A549 (cell line): ENCODE measurements around the gene DCDC2. TPM values are rescaled to one million over a fixed set of nuclear protein-coding genes. Genes with fewer than 3 reads are reported as not detected.

Experiments
- ATAC-seq, 2 experiments: fragments of 200-7000 bp in 1 of 2; fragments of >200 bp in 1 of 2; cut with Nextera tagmentation in 1 of 2; cut with Tn5 transposase in 1 of 2; 3 replicates each; pipeline versions ENCODE4 v1.8.0 to v1.9.1; 2018 to 2020; ENCODE audit warnings: mild to moderate bottlenecking in 1 of 2, moderate library complexity in 1 of 2
- CTCF ChIA-PET: fragments of 300-600 bp; sonication (Branson Sonifier 250); formaldehyde crosslinking; extraction: SDS; loops from one replicate; lab custom pipeline; 2021; ENCODE audit warnings: antibody characterized with exemption, inconsistent platforms; lab: Yijun Ruan, JAX
- POLR2A ChIA-PET: fragments of 350-600 bp; formaldehyde crosslinking; extraction: SDS; loops from one replicate; lab custom pipeline; 2021; ENCODE audit warnings: antibody characterized with exemption, inconsistent platforms; lab: Yijun Ruan, JAX
- DNase-seq, 2 experiments: peaks; one replicate each; pipeline versions ENCODE4 v3.0.0 to v3.0.0-alpha.2; 2011 to 2016; ENCODE audit warnings: low read depth in 1 of 2, low spot score in 1 of 2
- FAIRE-seq: peaks from 2 replicates; lab custom pipeline; 2011; peaks lifted over from hg19 to GRCh38; lab: Jason Lieb, UNC
- H3K27ac ChIP-seq, 2 experiments: fragments of >200 bp; sonication (Bioruptor Twin); formaldehyde crosslinking; 3 replicates each; pipeline ENCODE4 v1.5.1; 2016 to 2017
- H3K4me1 ChIP-seq: fragments of >200 bp; sonication (Bioruptor Twin); formaldehyde crosslinking; 3 replicates; pipeline ENCODE4 v1.6.1; 2016
- H3K4me2 ChIP-seq: fragments of >200 bp; sonication (Bioruptor Twin); formaldehyde crosslinking; 3 replicates; pipeline ENCODE4 v1.6.1; 2016
- H3K4me3 ChIP-seq: fragments of >200 bp; sonication (Bioruptor Twin); formaldehyde crosslinking; 3 replicates; pipeline ENCODE4 v1.5.1; 2016
- H3K9me3 ChIP-seq: fragments of >200 bp; sonication (Bioruptor Twin); formaldehyde crosslinking; 3 replicates; pipeline ENCODE4 v1.6.1; 2016
- BHLHE40 ChIP-seq: IDR thresholded peaks from 2 replicates; pipeline ENCODE4 v1.6.1; 2012; ENCODE audit warnings: low read depth, low read length, inconsistent platforms
- CEBPB ChIP-seq, 2 experiments: fragments of >200 bp in 1 of 2; sonication (Bioruptor Twin) in 1 of 2; formaldehyde crosslinking in 1 of 2; IDR thresholded peaks; 2 replicates each; pipeline ENCODE4 v1.6.1; 2012 to 2016
- CHD2 ChIP-seq: fragments of 150-350 bp; IDR thresholded peaks from 2 replicates; pipeline ENCODE4 v1.6.1; 2014; ENCODE audit warnings: low read length; ENCODE audit not compliant: partially characterized antibody
- EHF ChIP-seq: fragments of 250-450 bp; sonication (Bioruptor Pico); IDR thresholded peaks from 2 replicates; pipeline ENCODE4 v1.5.0; 2020; ENCODE audit warnings: mild to moderate bottlenecking
- EP300 ChIP-seq, 2 experiments: fragments of >200 bp; sonication (Bioruptor Twin); formaldehyde crosslinking; IDR thresholded peaks; 2 replicates in 1 of 2; 3 replicates in 1 of 2; pipeline ENCODE4 v1.6.1; 2016 to 2017
- FOXS1 ChIP-seq: fragments of 250-450 bp; sonication (Bioruptor Pico); IDR thresholded peaks from 2 replicates; pipeline ENCODE4 v1.5.0; 2020; ENCODE audit warnings: mild to moderate bottlenecking, moderate library complexity
- GATA3 ChIP-seq: IDR thresholded peaks from 2 replicates; pipeline ENCODE4 v1.6.1; 2012; ENCODE audit warnings: borderline replicate concordance
- HOXA7 ChIP-seq: fragments of 250-450 bp; sonication (Bioruptor Pico); IDR thresholded peaks from 2 replicates; pipeline ENCODE4 v1.5.0; 2020; ENCODE audit warnings: mild to moderate bottlenecking, moderate library complexity
- HOXB13 ChIP-seq: fragments of 250-450 bp; sonication (Bioruptor Pico); IDR thresholded peaks from 2 replicates; pipeline ENCODE4 v1.5.0; 2020; ENCODE audit warnings: low read depth, mild to moderate bottlenecking, moderate library complexity
- JUN ChIP-seq, 2 experiments: fragments of >200 bp; sonication (Bioruptor Twin); formaldehyde crosslinking; IDR thresholded peaks; 2 replicates in 1 of 2; 3 replicates in 1 of 2; pipeline ENCODE4 v1.6.1; 2016 to 2017
- KDM1A ChIP-seq: fragments of 200-600 bp; sonication (generic); IDR thresholded peaks from 2 replicates; pipeline ENCODE4 v1.6.1; 2016; ENCODE audit warnings: low read depth, mild to moderate bottlenecking
- KDM5A ChIP-seq: fragments of 200-600 bp; sonication (generic); IDR thresholded peaks from 2 replicates; pipeline ENCODE4 v1.6.1; 2016; ENCODE audit warnings: antibody characterized with exemption, mild to moderate bottlenecking
- MAFK ChIP-seq: fragments of 450-650 bp; IDR thresholded peaks from 2 replicates; pipeline ENCODE4 v1.6.1; 2014; ENCODE audit not compliant: partially characterized antibody
- MAZ ChIP-seq: fragments of 150-350 bp; IDR thresholded peaks from 2 replicates; pipeline ENCODE4 v1.6.1; 2014; ENCODE audit warnings: antibody characterized with exemption, low read depth, low read length, borderline replicate concordance
- MYC ChIP-seq: IDR thresholded peaks from 2 replicates; pipeline ENCODE4 v1.6.1; 2012; ENCODE audit warnings: mild to moderate bottlenecking, inconsistent platforms, low read length, improper control_type of control experiment, borderline replicate concordance
- NR3C1 ChIP-seq: fragments of >200 bp; sonication (Bioruptor Twin); formaldehyde crosslinking; IDR thresholded peaks from 3 replicates; pipeline ENCODE4 v1.6.1; 2017
- PHF8 ChIP-seq: fragments of 200-600 bp; sonication (generic); IDR thresholded peaks from 2 replicates; pipeline ENCODE4 v1.6.1; 2016; ENCODE audit warnings: low read depth, mild to moderate bottlenecking, antibody characterized with exemption, moderate library complexity, borderline replicate concordance
- RAD21 ChIP-seq, 2 experiments: fragments of >200 bp in 1 of 2; sonication (Bioruptor Twin) in 1 of 2; formaldehyde crosslinking in 1 of 2; IDR thresholded peaks in 1 of 2; conservative IDR thresholded peaks in 1 of 2; 2 replicates in 1 of 2; 3 replicates in 1 of 2; pipeline ENCODE4 v1.6.1; 2012 to 2018; ENCODE audit warnings: inconsistent platforms in 1 of 2
- RFX5 ChIP-seq: fragments of 450-650 bp; IDR thresholded peaks from 2 replicates; pipeline ENCODE4 v1.7.1; 2014; ENCODE audit warnings: antibody characterized with exemption, mild to moderate bottlenecking, moderate library complexity
- RNF2 ChIP-seq: fragments of 200-600 bp; sonication (generic); IDR thresholded peaks from 2 replicates; pipeline ENCODE4 v1.6.1; 2016; ENCODE audit warnings: low read depth, mild to moderate bottlenecking, antibody characterized with exemption, moderate library complexity, borderline replicate concordance
- TP53 ChIP-seq: fragments of 250-450 bp; sonication (Bioruptor Pico); IDR thresholded peaks from 2 replicates; pipeline ENCODE4 v1.5.0; 2021; ENCODE audit warnings: mild to moderate bottlenecking, moderate library complexity
- ZC3H11A ChIP-seq: fragments of 450-650 bp; IDR thresholded peaks from 2 replicates; pipeline ENCODE4 v1.6.1; 2014; ENCODE audit warnings: antibody characterized with exemption, mild to moderate bottlenecking
- ZFP36 ChIP-seq: fragments of 450-650 bp; IDR thresholded peaks from 2 replicates; pipeline ENCODE4 v1.6.1; 2014; ENCODE audit warnings: borderline replicate concordance; ENCODE audit not compliant: partially characterized antibody
- ZSCAN20 ChIP-seq: fragments of 250-450 bp; sonication (Bioruptor Pico); IDR thresholded peaks from 2 replicates; pipeline ENCODE4 v1.8.0; 2022; ENCODE audit warnings: mild to moderate bottlenecking, moderate library complexity
- WGBS: methylation state at CpG from one replicate; pipeline ENCODE4 v1.1.6; 2017; ENCODE audit errors: missing lambda C conversion rate; 5-methylcytosine and 5-hydroxymethylcytosine counted together
- polyA plus RNA-seq, 4 experiments: library from polyadenylated mRNA; depleted of rRNA in 3 of 4; stranded (reverse); fragments of >200 nt; fragmentation: RNase III in 1 of 4; extraction: RNeasy Plus Mini Kit Qiagen cat#74134 plus additional on column Dnase treatment in 1 of 4; gene quantifications; 2 replicates in 3 of 4; 3 replicates in 1 of 4; pipeline ENCODE4 v1.2.3, GENCODE V29; 2011 to 2017
- TF ChIP-seq, protein P1 (sequence below): fragments of 150-350 bp; IDR thresholded peaks from 2 replicates; pipeline ENCODE4 v1.6.1; 2014; ENCODE audit warnings: low read depth, mild to moderate bottlenecking, low read length
- TF ChIP-seq, protein P2 (sequence below): fragments of >200 bp; sonication (Bioruptor Twin); formaldehyde crosslinking; IDR thresholded peaks from 3 replicates; pipeline ENCODE4 v1.5.1; 2016
- TF ChIP-seq, protein P3 (sequence below): fragments of >200 bp; sonication (Bioruptor Twin); formaldehyde crosslinking; IDR thresholded peaks from 2 replicates; pipeline ENCODE4 v1.6.1; 2016
- TF ChIP-seq, protein P4 (sequence below): fragments of 250-450 bp; sonication (Bioruptor Pico); IDR thresholded peaks from 2 replicates; pipeline ENCODE4 v1.5.0; 2020; ENCODE audit warnings: low read depth, mild to moderate bottlenecking, moderate library complexity
- TF ChIP-seq, protein P5 (sequence below): fragments of >200 bp; sonication (Bioruptor Twin); formaldehyde crosslinking; IDR thresholded peaks from 3 replicates; pipeline ENCODE4 v1.6.1; 2016
- TF ChIP-seq, protein P6 (sequence below): fragments of 450-650 bp; IDR thresholded peaks from 2 replicates; pipeline ENCODE4 v1.6.1; 2014; ENCODE audit warnings: antibody characterized with exemption

DCDC2 gene
- polyA plus RNA-seq, 2 of the 4 experiments (the other 2 are of a cell fraction): 9.1 to 9.4 TPM

DNA sequence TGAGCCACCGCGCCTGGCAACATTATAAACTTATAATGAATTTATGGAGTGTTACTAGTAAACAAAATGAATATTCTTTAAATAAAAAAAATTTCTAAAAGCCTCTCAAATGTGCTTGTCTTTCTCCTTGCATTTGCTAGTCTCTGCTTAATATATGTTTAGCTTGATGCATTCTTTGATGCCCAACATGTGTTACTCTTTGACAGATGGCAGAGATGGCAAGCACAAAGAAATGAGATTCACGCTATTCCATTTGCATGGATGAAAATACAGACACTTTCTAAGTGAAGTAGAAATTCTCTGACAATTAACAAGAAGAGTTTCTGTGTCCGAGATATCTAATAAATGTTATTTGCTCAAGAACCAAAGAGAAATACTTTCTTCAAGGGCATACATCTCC is 30.1 kb downstream of the DCDC2 start:
- Histone ChIP-seq H3K4me1 (peaks cover 64% of the 10 kb centered on the region), H3K27ac (peak overlapping the region in 1 of 2 experiments; percentile 69; a peak in 2 of 6 replicates), H3K4me3 (no peak overlapping the region), H3K9me3 (no peaks in the 10 kb centered on the region), H3K4me2 (no peak overlapping the region)
- TF ChIP-seq JUN (IDR thresholded peaks at IDR 0.05): no peak
- no peak for TF ChIP-seq EHF (CRISPR knock-in tag)
- TF ChIP-seq, protein P1, sequence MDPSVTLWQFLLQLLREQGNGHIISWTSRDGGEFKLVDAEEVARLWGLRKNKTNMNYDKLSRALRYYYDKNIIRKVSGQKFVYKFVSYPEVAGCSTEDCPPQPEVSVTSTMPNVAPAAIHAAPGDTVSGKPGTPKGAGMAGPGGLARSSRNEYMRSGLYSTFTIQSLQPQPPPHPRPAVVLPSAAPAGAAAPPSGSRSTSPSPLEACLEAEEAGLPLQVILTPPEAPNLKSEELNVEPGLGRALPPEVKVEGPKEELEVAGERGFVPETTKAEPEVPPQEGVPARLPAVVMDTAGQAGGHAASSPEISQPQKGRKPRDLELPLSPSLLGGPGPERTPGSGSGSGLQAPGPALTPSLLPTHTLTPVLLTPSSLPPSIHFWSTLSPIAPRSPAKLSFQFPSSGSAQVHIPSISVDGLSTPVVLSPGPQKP: no peak
- TF ChIP-seq MAZ: no peak
- TF ChIP-seq, protein P2, sequence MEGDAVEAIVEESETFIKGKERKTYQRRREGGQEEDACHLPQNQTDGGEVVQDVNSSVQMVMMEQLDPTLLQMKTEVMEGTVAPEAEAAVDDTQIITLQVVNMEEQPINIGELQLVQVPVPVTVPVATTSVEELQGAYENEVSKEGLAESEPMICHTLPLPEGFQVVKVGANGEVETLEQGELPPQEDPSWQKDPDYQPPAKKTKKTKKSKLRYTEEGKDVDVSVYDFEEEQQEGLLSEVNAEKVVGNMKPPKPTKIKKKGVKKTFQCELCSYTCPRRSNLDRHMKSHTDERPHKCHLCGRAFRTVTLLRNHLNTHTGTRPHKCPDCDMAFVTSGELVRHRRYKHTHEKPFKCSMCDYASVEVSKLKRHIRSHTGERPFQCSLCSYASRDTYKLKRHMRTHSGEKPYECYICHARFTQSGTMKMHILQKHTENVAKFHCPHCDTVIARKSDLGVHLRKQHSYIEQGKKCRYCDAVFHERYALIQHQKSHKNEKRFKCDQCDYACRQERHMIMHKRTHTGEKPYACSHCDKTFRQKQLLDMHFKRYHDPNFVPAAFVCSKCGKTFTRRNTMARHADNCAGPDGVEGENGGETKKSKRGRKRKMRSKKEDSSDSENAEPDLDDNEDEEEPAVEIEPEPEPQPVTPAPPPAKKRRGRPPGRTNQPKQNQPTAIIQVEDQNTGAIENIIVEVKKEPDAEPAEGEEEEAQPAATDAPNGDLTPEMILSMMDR: no peak
- no peak for TF ChIP-seq RNF2
- TF ChIP-seq KDM5A: no peak
- TF ChIP-seq, protein P3, sequence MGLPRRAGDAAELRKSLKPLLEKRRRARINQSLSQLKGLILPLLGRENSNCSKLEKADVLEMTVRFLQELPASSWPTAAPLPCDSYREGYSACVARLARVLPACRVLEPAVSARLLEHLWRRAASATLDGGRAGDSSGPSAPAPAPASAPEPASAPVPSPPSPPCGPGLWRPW: no peak
- TF ChIP-seq, protein P4, sequence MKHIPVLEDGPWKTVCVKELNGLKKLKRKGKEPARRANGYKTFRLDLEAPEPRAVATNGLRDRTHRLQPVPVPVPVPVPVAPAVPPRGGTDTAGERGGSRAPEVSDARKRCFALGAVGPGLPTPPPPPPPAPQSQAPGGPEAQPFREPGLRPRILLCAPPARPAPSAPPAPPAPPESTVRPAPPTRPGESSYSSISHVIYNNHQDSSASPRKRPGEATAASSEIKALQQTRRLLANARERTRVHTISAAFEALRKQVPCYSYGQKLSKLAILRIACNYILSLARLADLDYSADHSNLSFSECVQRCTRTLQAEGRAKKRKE (CRISPR knock-in tag): no peak
- ATAC-seq (no peak), FAIRE-seq (no peak), DNase-seq (no peak)
- CTCF ChIA-PET: interaction anchor here (2.1 to 4.8 kb wide), 2 partner anchors 32 to 45 kb away, joined by 7 to 16 read pairs; no protein-coding TSS in a partner anchor
- POLR2A ChIA-PET: no interaction called here
- WGBS: 92% methylated on average over 4 of the region's 4 CpGs

DNA sequence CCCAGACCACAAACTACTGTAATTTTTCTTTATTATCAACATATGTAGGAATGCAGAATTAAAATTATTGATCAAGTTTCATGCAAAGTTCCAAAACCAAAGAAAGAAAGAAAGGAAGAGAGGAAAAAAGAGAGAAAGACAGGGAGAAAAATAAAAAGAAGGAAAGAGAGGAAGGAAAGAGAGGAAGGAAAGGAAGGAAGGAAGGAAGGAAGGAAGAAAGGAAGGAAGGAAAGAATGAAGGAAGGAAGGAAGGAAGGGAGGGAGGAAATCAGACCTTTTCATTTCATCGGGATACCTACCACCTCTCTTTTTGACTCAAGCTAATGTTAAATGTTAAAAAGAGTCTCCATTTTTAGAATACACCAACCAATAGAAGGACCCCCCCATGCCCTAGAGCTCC is 31.9 kb downstream of the DCDC2 start:
- Histone ChIP-seq H3K27ac (no peak overlapping the region), H3K4me3 (no peak overlapping the region), H3K4me2 (no peak overlapping the region), H3K4me1 (peaks cover 64% of the 10 kb centered on the region), H3K9me3 (no peaks in the 10 kb centered on the region)
- FAIRE-seq (no peak), ATAC-seq (no peak), DNase-seq (no peak)
- ChIA-PET POLR2A (no interaction called here), CTCF (interaction anchor here (1.2 kb wide), 2 partner anchors 11 to 43 kb away, joined by 3 to 4 read pairs; no protein-coding TSS in a partner anchor)
- 85% methylated on average over 1 of the region's 1 CpG for WGBS
- TF ChIP-seq BHLHE40 (no peak), HOXB13 (CRISPR knock-in tag) (no peak), CEBPB (IDR thresholded peaks at IDR 0.05) (no peak), NR3C1 (no peak), JUN (IDR thresholded peaks at IDR 0.05) (no peak), RAD21 (conservative IDR thresholded peaks at IDR 0.05 in 1 of 2, IDR thresholded peaks at IDR 0.05 in 1 of 2) (no peak), ZSCAN20 (CRISPR knock-in tag) (no peak), EP300 (IDR thresholded peaks at IDR 0.05) (no peak), ZC3H11A (no peak)
- TF ChIP-seq, protein P5, sequence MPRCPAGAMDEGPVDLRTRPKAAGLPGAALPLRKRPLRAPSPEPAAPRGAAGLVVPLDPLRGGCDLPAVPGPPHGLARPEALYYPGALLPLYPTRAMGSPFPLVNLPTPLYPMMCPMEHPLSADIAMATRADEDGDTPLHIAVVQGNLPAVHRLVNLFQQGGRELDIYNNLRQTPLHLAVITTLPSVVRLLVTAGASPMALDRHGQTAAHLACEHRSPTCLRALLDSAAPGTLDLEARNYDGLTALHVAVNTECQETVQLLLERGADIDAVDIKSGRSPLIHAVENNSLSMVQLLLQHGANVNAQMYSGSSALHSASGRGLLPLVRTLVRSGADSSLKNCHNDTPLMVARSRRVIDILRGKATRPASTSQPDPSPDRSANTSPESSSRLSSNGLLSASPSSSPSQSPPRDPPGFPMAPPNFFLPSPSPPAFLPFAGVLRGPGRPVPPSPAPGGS: no peak

DNA sequence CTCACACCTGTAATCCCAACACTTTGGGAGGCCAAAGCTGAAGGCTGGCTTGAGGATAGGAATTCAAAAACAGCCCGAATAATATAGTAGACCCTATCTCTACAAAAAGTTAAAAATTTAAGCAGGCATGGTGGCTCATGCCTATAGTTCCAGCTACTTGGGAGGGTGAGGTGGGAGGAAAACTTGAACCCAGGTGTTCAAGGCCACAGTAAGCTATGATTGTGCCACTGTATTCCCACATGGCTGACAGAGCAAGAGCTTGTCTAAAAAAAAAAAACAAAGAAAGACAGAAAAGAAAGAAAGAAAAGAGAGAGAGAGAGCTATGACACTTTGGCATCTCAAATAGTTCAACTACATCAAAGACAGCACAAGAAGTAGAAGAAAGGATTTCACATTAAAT is 33.2 kb downstream of the DCDC2 start:
- H3K9me3 ChIP-seq: no peaks in the 10 kb centered on the region
- H3K4me1 ChIP-seq: peaks cover 51% of the 10 kb centered on the region
- 93% methylated on average over 1 of the region's 1 CpG for WGBS
- ATAC-seq (no peak), FAIRE-seq (no peak), DNase-seq (no peak)
- H3K4me2 ChIP-seq: peak overlapping the region; percentile 50
- H3K4me3 ChIP-seq: no peak overlapping the region
- peak overlapping the region; percentile 39 to 69; a peak in 4 of 6 replicates for H3K27ac ChIP-seq
- ChIA-PET POLR2A (no interaction called here), CTCF (interaction anchor here (0.6 to 1.6 kb wide), 3 partner anchors 33 to 64 kb away, joined by 4 to 7 read pairs (median 4); partner anchors contain the start of gene DCDC2)
- no peak for TF ChIP-seq RFX5
- TF ChIP-seq HOXA7 (CRISPR knock-in tag): no peak
- TF ChIP-seq MAFK: no peak
- TF ChIP-seq FOXS1 (CRISPR knock-in tag): no peak
- no peak for TF ChIP-seq ZC3H11A
- no peak for TF ChIP-seq CHD2
- TF ChIP-seq HOXB13 (CRISPR knock-in tag): no peak
- TF ChIP-seq PHF8: no peak
- no peak for TF ChIP-seq ZFP36
- TF ChIP-seq TP53 (CRISPR knock-in tag): no peak
- no peak for TF ChIP-seq KDM1A
- TF ChIP-seq, protein P6, sequence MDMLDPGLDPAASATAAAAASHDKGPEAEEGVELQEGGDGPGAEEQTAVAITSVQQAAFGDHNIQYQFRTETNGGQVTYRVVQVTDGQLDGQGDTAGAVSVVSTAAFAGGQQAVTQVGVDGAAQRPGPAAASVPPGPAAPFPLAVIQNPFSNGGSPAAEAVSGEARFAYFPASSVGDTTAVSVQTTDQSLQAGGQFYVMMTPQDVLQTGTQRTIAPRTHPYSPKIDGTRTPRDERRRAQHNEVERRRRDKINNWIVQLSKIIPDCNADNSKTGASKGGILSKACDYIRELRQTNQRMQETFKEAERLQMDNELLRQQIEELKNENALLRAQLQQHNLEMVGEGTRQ: no peak
- TF ChIP-seq GATA3: no peak
- no peak for TF ChIP-seq MYC
